ENCODE results near the gene CAMK2A.

DNA sequence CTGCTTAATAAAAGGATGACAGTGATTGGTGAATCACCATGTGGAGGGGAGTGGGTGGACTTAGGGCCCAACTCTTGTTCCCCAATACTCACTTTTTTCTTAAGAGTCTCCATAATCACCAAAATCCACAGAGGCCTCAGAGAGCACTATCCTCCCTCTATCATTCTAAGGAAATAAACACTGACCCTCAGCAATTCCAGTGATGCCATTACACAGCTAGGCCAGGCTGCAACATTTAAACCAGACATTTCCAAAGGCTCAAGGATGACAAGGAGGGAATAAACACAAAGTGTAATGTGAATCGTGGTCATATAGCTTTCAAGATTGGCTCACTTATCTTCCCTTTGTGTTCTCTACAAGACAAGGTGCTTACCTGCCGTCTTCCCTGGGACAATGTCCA lies 15.5 kb upstream of the CAMK2A start:
- TF ChIP-seq POLR2A (IDR thresholded peaks at IDR 0.05) = no peak
- no peak for TF ChIP-seq CTCF (IDR thresholded peaks at IDR 0.05)
